Mesothelial cell of epicardium (in vitro differentiated cells): ENCODE results near the gene CASZ1. TPM values are rescaled to one million over a fixed set of nuclear protein-coding genes. Genes with fewer than 3 reads are reported as not detected.

ENCODE experiments used
- DNase-seq, 2 experiments: peaks; one replicate each; pipeline ENCODE4 v3.0.0; 2021; ENCODE audit warnings: low spot score in 2 of 2; ENCODE audit not compliant: unreplicated experiment in 2 of 2
- H3K27ac Mint-ChIP-seq: 2 replicates; pipeline ENCODE4 v1.8.0; 2021; ENCODE audit warnings: mixed read lengths
- H3K27me3 Mint-ChIP-seq: 2 replicates; pipeline ENCODE4 v1.8.0; 2021; ENCODE audit warnings: low read depth, mixed read lengths
- H3K36me3 Mint-ChIP-seq: 2 replicates; pipeline ENCODE4 v1.8.0; 2021; ENCODE audit warnings: mixed read lengths
- H3K4me1 Mint-ChIP-seq: 2 replicates; pipeline ENCODE4 v1.8.0; 2021; ENCODE audit warnings: mixed read lengths
- H3K4me3 Mint-ChIP-seq: 2 replicates; pipeline ENCODE4 v1.8.0; 2021; ENCODE audit warnings: mild to moderate bottlenecking, moderate library complexity, mixed read lengths
- H3K9me3 Mint-ChIP-seq: 2 replicates; pipeline ENCODE4 v1.8.0; 2021; ENCODE audit warnings: mixed read lengths
- total RNA-seq: library from RNA; stranded (reverse); gene quantifications from 3 replicates; pipeline ENCODE4 v1.2.1, GENCODE V29; 2021
- TF ChIP-seq, protein P1 (sequence below): fragments of 200-600 bp; sonication (generic); IDR thresholded peaks from one replicate; pipeline ENCODE4 v1.5.0; 2021; ENCODE audit warnings: antibody characterized with exemption; ENCODE audit not compliant: unreplicated experiment

Gene CASZ1
- total RNA-seq, 1 donor from 2014 or later = 8.9 TPM

GRCh38 chr1:10675813-10676212 lies 120.6 kb downstream of the CASZ1 start:
- TF ChIP-seq, protein P1, sequence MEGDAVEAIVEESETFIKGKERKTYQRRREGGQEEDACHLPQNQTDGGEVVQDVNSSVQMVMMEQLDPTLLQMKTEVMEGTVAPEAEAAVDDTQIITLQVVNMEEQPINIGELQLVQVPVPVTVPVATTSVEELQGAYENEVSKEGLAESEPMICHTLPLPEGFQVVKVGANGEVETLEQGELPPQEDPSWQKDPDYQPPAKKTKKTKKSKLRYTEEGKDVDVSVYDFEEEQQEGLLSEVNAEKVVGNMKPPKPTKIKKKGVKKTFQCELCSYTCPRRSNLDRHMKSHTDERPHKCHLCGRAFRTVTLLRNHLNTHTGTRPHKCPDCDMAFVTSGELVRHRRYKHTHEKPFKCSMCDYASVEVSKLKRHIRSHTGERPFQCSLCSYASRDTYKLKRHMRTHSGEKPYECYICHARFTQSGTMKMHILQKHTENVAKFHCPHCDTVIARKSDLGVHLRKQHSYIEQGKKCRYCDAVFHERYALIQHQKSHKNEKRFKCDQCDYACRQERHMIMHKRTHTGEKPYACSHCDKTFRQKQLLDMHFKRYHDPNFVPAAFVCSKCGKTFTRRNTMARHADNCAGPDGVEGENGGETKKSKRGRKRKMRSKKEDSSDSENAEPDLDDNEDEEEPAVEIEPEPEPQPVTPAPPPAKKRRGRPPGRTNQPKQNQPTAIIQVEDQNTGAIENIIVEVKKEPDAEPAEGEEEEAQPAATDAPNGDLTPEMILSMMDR = no peak
- Mint-ChIP-seq H3K9me3 (no peaks in the 10 kb centered on the region), H3K4me3 (no peak overlapping the region), H3K27me3 (no peaks in the 10 kb centered on the region), H3K4me1 (peaks cover 60% of the 10 kb centered on the region), H3K27ac (no peak overlapping the region), H3K36me3 (no peaks in the 10 kb centered on the region)
- DNase-seq = no peak

DNA sequence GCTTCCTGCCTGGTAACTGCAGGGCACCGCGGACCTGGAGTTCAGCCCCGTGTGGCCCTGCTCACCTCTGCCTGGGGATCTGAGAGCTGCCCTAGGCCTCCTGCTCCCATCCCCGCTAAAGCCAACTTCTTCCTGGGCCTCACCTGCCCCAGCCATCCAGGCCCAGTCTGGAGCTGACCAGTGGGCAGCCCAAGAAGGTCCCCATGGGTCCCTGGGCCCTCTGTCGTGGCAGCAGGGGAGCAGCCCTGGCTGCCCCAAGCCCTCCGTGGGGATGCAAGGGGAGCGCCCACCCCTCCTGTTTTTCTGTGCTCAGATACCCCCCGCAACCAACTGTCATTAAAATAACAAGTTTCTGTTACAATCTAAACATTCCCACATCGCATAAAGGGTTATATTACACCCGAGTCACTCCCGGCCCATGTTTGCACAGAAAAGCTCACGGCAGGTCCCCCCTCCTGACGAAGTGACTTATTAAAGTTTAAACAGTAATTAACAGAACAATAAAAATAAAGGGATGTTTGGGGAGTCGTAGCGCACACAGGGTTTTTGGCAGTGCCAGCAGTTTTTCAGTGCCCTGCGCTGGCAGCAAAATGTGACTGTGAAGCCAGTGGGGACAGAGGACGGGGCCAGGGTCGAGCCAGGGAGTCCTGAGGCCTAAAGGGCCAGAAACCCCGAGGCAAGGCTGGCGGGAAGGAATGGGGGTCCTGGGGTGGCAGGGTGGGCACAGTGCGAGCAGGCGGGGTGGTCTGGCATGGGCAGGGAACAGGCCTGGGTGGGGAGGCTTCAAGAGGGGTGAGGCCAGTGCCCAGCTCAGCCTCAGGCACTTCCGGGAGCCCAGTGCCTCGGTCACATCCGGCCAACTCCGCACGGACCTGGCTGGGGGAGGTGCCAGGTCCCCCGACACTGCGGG lies 121.5 kb downstream of the CASZ1 start:
- Mint-ChIP-seq H3K27ac (no peak overlapping the region), H3K9me3 (no peaks in the 10 kb centered on the region), H3K4me3 (no peak overlapping the region), H3K27me3 (no peaks in the 10 kb centered on the region), H3K4me1 (peaks cover 66% of the 10 kb centered on the region), H3K36me3 (no peaks in the 10 kb centered on the region)
- DNase-seq = no peak
- TF ChIP-seq, protein P1 = no peak

DNA sequence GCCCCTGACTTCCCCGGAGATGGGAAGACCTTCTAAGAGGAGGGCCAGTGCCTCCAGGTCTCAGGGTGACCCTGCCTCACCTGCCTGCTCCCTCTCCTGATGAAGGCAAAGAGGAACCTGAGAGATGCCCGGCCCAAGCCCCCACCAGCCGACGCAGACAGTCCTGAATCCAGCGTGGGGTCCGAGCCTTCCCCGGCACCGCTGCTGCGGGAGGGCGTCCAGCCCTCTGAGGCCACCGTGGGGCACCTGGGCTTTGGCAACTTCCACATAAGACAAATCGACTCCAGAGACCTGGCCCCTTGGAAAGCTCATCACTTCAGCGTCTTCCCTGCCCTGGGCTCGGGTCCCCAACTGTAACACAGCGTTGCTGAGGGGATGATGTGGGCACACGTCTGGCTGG lies 122.2 kb downstream of the CASZ1 start:
- TF ChIP-seq, protein P1 = no peak
- H3K4me1 Mint-ChIP-seq = peaks cover 58% of the 10 kb centered on the region
- H3K9me3 Mint-ChIP-seq = no peaks in the 10 kb centered on the region
- no peaks in the 10 kb centered on the region for H3K36me3 Mint-ChIP-seq
- H3K27ac Mint-ChIP-seq = no peak overlapping the region
- no peaks in the 10 kb centered on the region for H3K27me3 Mint-ChIP-seq
- H3K4me3 Mint-ChIP-seq = no peak overlapping the region
- DNase-seq = no peak

DNA sequence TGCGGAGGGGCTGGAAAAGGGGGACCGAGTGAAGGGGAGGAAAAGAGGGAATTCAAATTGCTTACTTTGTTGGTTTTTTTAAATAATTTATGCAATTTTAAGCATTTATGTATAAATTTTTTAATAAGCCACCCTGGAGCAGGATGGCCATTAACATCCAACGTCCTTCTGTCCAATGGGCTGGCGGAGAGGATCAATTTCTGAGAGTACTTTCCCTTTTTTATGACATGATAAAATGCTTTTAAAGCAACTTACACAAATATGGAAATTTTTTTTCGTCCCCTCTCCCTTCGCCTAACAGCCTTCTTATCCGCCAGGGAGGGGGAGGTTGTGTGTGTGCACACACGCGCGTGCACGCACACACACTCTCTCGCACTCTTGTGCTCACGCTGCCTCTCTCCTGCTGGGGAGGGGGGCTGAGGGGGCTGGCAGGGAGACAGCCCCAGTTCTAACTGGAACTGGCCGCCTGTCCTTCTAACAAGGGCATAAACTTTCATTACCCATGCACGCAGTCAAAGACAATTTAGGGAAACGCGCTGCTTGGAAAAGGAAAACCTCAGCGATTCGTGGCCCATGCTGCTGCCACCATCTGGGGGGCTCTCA lies 123.2 kb downstream of the CASZ1 start:
- no peak overlapping the region for H3K27ac Mint-ChIP-seq
- H3K36me3 Mint-ChIP-seq = no peaks in the 10 kb centered on the region
- H3K9me3 Mint-ChIP-seq = no peaks in the 10 kb centered on the region
- H3K4me1 Mint-ChIP-seq = peaks cover 54% of the 10 kb centered on the region
- DNase-seq = no peak
- TF ChIP-seq, protein P1 = no peak
- H3K4me3 Mint-ChIP-seq = no peak overlapping the region
- H3K27me3 Mint-ChIP-seq = no peaks in the 10 kb centered on the region

GRCh38 chr1:10672343-10673050 lies 123.9 kb downstream of the CASZ1 start:
- Mint-ChIP-seq H3K4me1 (peaks cover 51% of the 10 kb centered on the region), H3K27me3 (no peaks in the 10 kb centered on the region), H3K27ac (no peak overlapping the region), H3K9me3 (no peaks in the 10 kb centered on the region), H3K36me3 (no peaks in the 10 kb centered on the region), H3K4me3 (peak overlapping the region; percentile 31)
- TF ChIP-seq, protein P1 = no peak
- DNase-seq = no peak
